K562 treated with DMSO at 1 percent for 4 hours (cell line): Measurements from ENCODE around the gene FIBP. TPM values are rescaled to one million over a fixed set of nuclear protein-coding genes. Genes with fewer than 3 reads are reported as not detected.

ENCODE experiments used
- total RNA-seq: library from RNA; unstranded; fragments of 300-600 nt; gene quantifications from 2 replicates; pipeline ENCODE4 v1.2.3, GENCODE V29; 2022; ENCODE audit not compliant: insufficient read depth

FIBP gene
- total RNA-seq = 49.6 and 55.0 TPM in 2 replicates

GRCh38 chr11:65888163-65888814 lies at the start of gene FIBP:
FIBP (minus strand) TSS chr11:65888471; CDS start chr11:65888418, 53 bp downstream.

GRCh38 chr11:65919141-65919572 lies 30.9 kb upstream of the FIBP start, which contains the start of gene DRAP1:
DRAP1 (plus strand) TSS chr11:65919426; CDS start chr11:65919502, 76 bp downstream.

GRCh38 chr11:65918211-65919140 lies 30.2 kb upstream of the FIBP start, which contains the start of gene C11orf68:
C11orf68 (minus strand) TSS chr11:65919062; CDS start chr11:65919031, 31 bp downstream.

GRCh38 chr11:65900125-65900898 lies 12.0 kb upstream of the FIBP start, which contains the start of gene FOSL1:
FOSL1 (minus strand) TSS chr11:65900388; CDS start chr11:65900339, 49 bp downstream.

GRCh38 chr11:65890324-65891218 lies 2.3 kb upstream of the FIBP start, which contains the start of gene CCDC85B:
CCDC85B (plus strand) TSS chr11:65890673; CDS start chr11:65890784, 111 bp downstream.

GRCh38 chr11:65879617-65880016 lies 8.7 kb downstream of the FIBP start, which contains the start of gene CTSW:
CTSW (plus strand) TSS chr11:65879837; CDS start chr11:65879855, 18 bp downstream.

GRCh38 chr11:65872586-65873317 lies 15.5 kb downstream of the FIBP start, which contains the start of gene EFEMP2:
EFEMP2 (minus strand) TSS chr11:65872800; CDS start chr11:65872354, 446 bp downstream.

GRCh38 chr11:65860278-65861164 lies 27.8 kb downstream of the FIBP start, which contains the start of gene MUS81:
MUS81 (plus strand) TSS chr11:65860433; CDS start chr11:65860754, 321 bp downstream.

GRCh38 chr11:65857853-65858680 lies 30.2 kb downstream of the FIBP start, which contains the start of gene CFL1:
CFL1 (minus strand) TSS chr11:65858180; CDS start chr11:65858099, 81 bp downstream.

Other genes with a start within 250 kb of the FIBP start
- gene RELA, start 225.6 kb downstream of the FIBP start, total RNA-seq = 58.1 and 70.6 TPM in 2 replicates
- gene KAT5, start 176.2 kb downstream of the FIBP start, total RNA-seq = 26.4 and 36.7 TPM in 2 replicates
- 24.6 and 34.7 TPM in 2 replicates for gene RNASEH2C, start 167.7 kb downstream of the FIBP start, total RNA-seq
- 25.5 and 28.9 TPM in 2 replicates for gene AP5B1, start 107.5 kb downstream of the FIBP start, total RNA-seq
- not detected in 2 replicates for gene OVOL1, start 101.4 kb downstream of the FIBP start, total RNA-seq
- not detected in 2 replicates for gene SNX32, start 54.5 kb downstream of the FIBP start, total RNA-seq
- 715 and 721 TPM in 2 replicates for gene CFL1, start 30.3 kb downstream of the FIBP start, total RNA-seq
- gene MUS81, start 28.0 kb downstream of the FIBP start, total RNA-seq = 69.2 and 73.6 TPM in 2 replicates
- 2.3 TPM in 1 of 2 replicates, not detected in the other for gene EFEMP2, start 15.7 kb downstream of the FIBP start, total RNA-seq
- not detected in 2 replicates for gene CTSW, start 8.6 kb downstream of the FIBP start, total RNA-seq
- gene CCDC85B, start 2.2 kb upstream of the FIBP start, total RNA-seq = 36.9 and 41.3 TPM in 2 replicates
- gene FOSL1, start 11.9 kb upstream of the FIBP start, total RNA-seq = 4.6 and 7.2 TPM in 2 replicates
- 50.5 and 55.0 TPM in 2 replicates for gene C11orf68, start 30.6 kb upstream of the FIBP start, total RNA-seq
- gene DRAP1, start 31.0 kb upstream of the FIBP start, total RNA-seq = 133 and 159 TPM in 2 replicates
- not detected in 2 replicates for gene TSGA10IP, start 57.0 kb upstream of the FIBP start, total RNA-seq
- gene SART1, start 73.3 kb upstream of the FIBP start, total RNA-seq = 64.4 and 73.6 TPM in 2 replicates
- 33.9 and 39.2 TPM in 2 replicates for gene EIF1AD, start 113.7 kb upstream of the FIBP start, total RNA-seq
- gene BANF1, start 114.0 kb upstream of the FIBP start, total RNA-seq = 201 and 212 TPM in 2 replicates
- not detected in 2 replicates for gene CST6, start 123.5 kb upstream of the FIBP start, total RNA-seq
- gene CATSPER1, start 138.0 kb upstream of the FIBP start, total RNA-seq = not detected in 2 replicates
- gene GAL3ST3, start 160.7 kb upstream of the FIBP start, total RNA-seq = not detected in 2 replicates
- 197 and 236 TPM in 2 replicates for gene SF3B2, start 163.9 kb upstream of the FIBP start, total RNA-seq
- gene PACS1, start 181.8 kb upstream of the FIBP start, total RNA-seq = 26.7 and 27.9 TPM in 2 replicates